ENCODE measurements around the gene CERCAM.
"Not testable (repeated sequence)": the region's sequence is repeated elsewhere in the genome, so short reads cannot be mapped to it uniquely, and the experiment has no call there.

The CERCAM gene

GRCh38 chr9:128419061-128419925 is 1.4 kb upstream of the CERCAM start:
- DNase-seq: peak; percentile 86

GRCh38 chr9:128420060-128420650 is 502 bp upstream of the CERCAM start:
- DNase-seq: peak; percentile 48

- no peak for DNase-seq
These were observed 882 bp downstream of the CERCAM start for GRCh38 chr9:128421482-128421996.

- not testable (repeated sequence) for DNase-seq
These were observed 1.5 kb downstream of the CERCAM start for GRCh38 chr9:128422022-128422782.

- DNase-seq: no peak
These were observed 2.1 kb downstream of the CERCAM start for GRCh38 chr9:128422783-128423150.

GRCh38 chr9:128423356-128423755 is 2.7 kb downstream of the CERCAM start:
- not testable (repeated sequence) for DNase-seq

GRCh38 chr9:128424268-128424780 is 3.7 kb downstream of the CERCAM start:
- DNase-seq: no peak

GRCh38 chr9:128428644-128429512 is 8.2 kb downstream of the CERCAM start:
- DNase-seq: no peak

GRCh38 chr9:128429513-128430086 is 8.9 kb downstream of the CERCAM start:
- no peak for DNase-seq

GRCh38 chr9:128431207-128431606 is 10.6 kb downstream of the CERCAM start:
- DNase-seq: no peak

GRCh38 chr9:128434340-128434739 is 13.7 kb downstream of the CERCAM start:
- DNase-seq: no peak

- DNase-seq: no peak
These were observed 15.0 kb downstream of the CERCAM start for GRCh38 chr9:128435611-128436010.

- DNase-seq: peak; percentile 58
These were observed 17.9 kb downstream of the CERCAM start for GRCh38 chr9:128438343-128439109.

GRCh38 chr9:128439273-128439672 is 18.6 kb downstream of the CERCAM start:
- DNase-seq: no peak

- DNase-seq: no peak
These were observed 21.5 kb downstream of the CERCAM start for GRCh38 chr9:128442150-128442549.

GRCh38 chr9:128446505-128446904 is 25.8 kb downstream of the CERCAM start:
- not testable (repeated sequence) for DNase-seq

- no peak for DNase-seq
These were observed 28.1 kb downstream of the CERCAM start for GRCh38 chr9:128448746-128449145.

- DNase-seq: no peak
These were observed 34.3 kb downstream of the CERCAM start for GRCh38 chr9:128454991-128455390.

GRCh38 chr9:128455849-128456612 is 35.4 kb downstream of the CERCAM start, which contains the start of gene ODF2:
TSS of gene ODF2 (plus strand) at chr9:128456006. CDS start at chr9:128456092, 86 bp downstream.
- peak; percentile 93 for DNase-seq

- DNase-seq: peak; percentile 70
These were observed 36.0 kb downstream of the CERCAM start for GRCh38 chr9:128456613-128457061.
